A549 (cell line): ENCODE results near the gene TMOD2. TPM values are rescaled to one million over a fixed set of nuclear protein-coding genes. Genes with fewer than 3 reads are reported as not detected.

Experiments
- ATAC-seq, 2 experiments: fragments of 200-7000 bp in 1 of 2; fragments of >200 bp in 1 of 2; cut with Nextera tagmentation in 1 of 2; cut with Tn5 transposase in 1 of 2; 3 replicates each; pipeline versions ENCODE4 v1.8.0 to v1.9.1; 2018 to 2020; ENCODE audit warnings: mild to moderate bottlenecking in 1 of 2, moderate library complexity in 1 of 2
- CTCF ChIA-PET: fragments of 300-600 bp; sonication (Branson Sonifier 250); formaldehyde crosslinking; extraction: SDS; loops from one replicate; lab custom pipeline; 2021; ENCODE audit warnings: antibody characterized with exemption, inconsistent platforms; lab: Yijun Ruan, JAX
- POLR2A ChIA-PET: fragments of 350-600 bp; formaldehyde crosslinking; extraction: SDS; loops from one replicate; lab custom pipeline; 2021; ENCODE audit warnings: antibody characterized with exemption, inconsistent platforms; lab: Yijun Ruan, JAX
- DNase-seq, 2 experiments: peaks; one replicate each; pipeline versions ENCODE4 v3.0.0 to v3.0.0-alpha.2; 2011 to 2016; ENCODE audit warnings: low read depth in 1 of 2, low spot score in 1 of 2
- FAIRE-seq: peaks from 2 replicates; lab custom pipeline; 2011; peaks lifted over from hg19 to GRCh38; lab: Jason Lieb, UNC
- H3K27ac ChIP-seq, 2 experiments: fragments of >200 bp; sonication (Bioruptor Twin); formaldehyde crosslinking; 3 replicates each; pipeline ENCODE4 v1.5.1; 2016 to 2017
- H3K4me1 ChIP-seq: fragments of >200 bp; sonication (Bioruptor Twin); formaldehyde crosslinking; 3 replicates; pipeline ENCODE4 v1.6.1; 2016
- H3K4me2 ChIP-seq: fragments of >200 bp; sonication (Bioruptor Twin); formaldehyde crosslinking; 3 replicates; pipeline ENCODE4 v1.6.1; 2016
- H3K4me3 ChIP-seq: fragments of >200 bp; sonication (Bioruptor Twin); formaldehyde crosslinking; 3 replicates; pipeline ENCODE4 v1.5.1; 2016
- H3K9me3 ChIP-seq: fragments of >200 bp; sonication (Bioruptor Twin); formaldehyde crosslinking; 3 replicates; pipeline ENCODE4 v1.6.1; 2016
- CBX2 ChIP-seq: fragments of 200-600 bp; sonication (generic); IDR thresholded peaks from 2 replicates; pipeline ENCODE4 v1.6.1; 2016; ENCODE audit warnings: low read depth, mild to moderate bottlenecking, borderline replicate concordance
- CBX8 ChIP-seq: fragments of 200-600 bp; sonication (generic); IDR thresholded peaks from 2 replicates; pipeline ENCODE4 v1.6.1; 2016
- CEBPB ChIP-seq, 2 experiments: fragments of >200 bp in 1 of 2; sonication (Bioruptor Twin) in 1 of 2; formaldehyde crosslinking in 1 of 2; IDR thresholded peaks; 2 replicates each; pipeline ENCODE4 v1.6.1; 2012 to 2016
- CHD2 ChIP-seq: fragments of 150-350 bp; IDR thresholded peaks from 2 replicates; pipeline ENCODE4 v1.6.1; 2014; ENCODE audit warnings: low read length; ENCODE audit not compliant: partially characterized antibody
- EHF ChIP-seq: fragments of 250-450 bp; sonication (Bioruptor Pico); IDR thresholded peaks from 2 replicates; pipeline ENCODE4 v1.5.0; 2020; ENCODE audit warnings: mild to moderate bottlenecking
- EHMT2 ChIP-seq: fragments of 200-600 bp; sonication (generic); IDR thresholded peaks from 2 replicates; pipeline ENCODE4 v1.6.1; 2016; ENCODE audit warnings: antibody characterized with exemption, low read depth, mild to moderate bottlenecking, moderate library complexity
- EP300 ChIP-seq, 2 experiments: fragments of >200 bp; sonication (Bioruptor Twin); formaldehyde crosslinking; IDR thresholded peaks; 2 replicates in 1 of 2; 3 replicates in 1 of 2; pipeline ENCODE4 v1.6.1; 2016 to 2017
- FOSL2 ChIP-seq, 2 experiments: fragments of 450-650 bp in 1 of 2; fragments of >200 bp in 1 of 2; sonication (Bioruptor Twin) in 1 of 2; formaldehyde crosslinking; IDR thresholded peaks; 2 replicates each; pipeline versions ENCODE4 v1.5.0 to v1.6.1; 2016 to 2020; ENCODE audit warnings: mild to moderate bottlenecking in 1 of 2, moderate library complexity in 1 of 2
- FOXS1 ChIP-seq: fragments of 250-450 bp; sonication (Bioruptor Pico); IDR thresholded peaks from 2 replicates; pipeline ENCODE4 v1.5.0; 2020; ENCODE audit warnings: mild to moderate bottlenecking, moderate library complexity
- HDAC2 ChIP-seq: fragments of 200-600 bp; sonication (generic); IDR thresholded peaks from 2 replicates; pipeline ENCODE4 v1.6.1; 2016
- HOXB13 ChIP-seq: fragments of 250-450 bp; sonication (Bioruptor Pico); IDR thresholded peaks from 2 replicates; pipeline ENCODE4 v1.5.0; 2020; ENCODE audit warnings: low read depth, mild to moderate bottlenecking, moderate library complexity
- MYC ChIP-seq: IDR thresholded peaks from 2 replicates; pipeline ENCODE4 v1.6.1; 2012; ENCODE audit warnings: mild to moderate bottlenecking, inconsistent platforms, low read length, improper control_type of control experiment, borderline replicate concordance
- NR3C1 ChIP-seq: fragments of >200 bp; sonication (Bioruptor Twin); formaldehyde crosslinking; IDR thresholded peaks from 3 replicates; pipeline ENCODE4 v1.6.1; 2017
- POLR2A ChIP-seq: IDR thresholded peaks from 2 replicates; pipeline ENCODE4 v1.6.1; 2012; ENCODE audit warnings: mild to moderate bottlenecking, low read length
- RARB ChIP-seq: fragments of 250-450 bp; sonication (Bioruptor Pico); IDR thresholded peaks from 2 replicates; pipeline ENCODE4 v1.8.0; 2021; ENCODE audit warnings: mild to moderate bottlenecking, moderate library complexity
- RCOR1 ChIP-seq: fragments of 150-350 bp; IDR thresholded peaks from 2 replicates; pipeline ENCODE4 v1.6.1; 2014; ENCODE audit warnings: antibody characterized with exemption, low read length, low read depth
- RFX5 ChIP-seq: fragments of 450-650 bp; IDR thresholded peaks from 2 replicates; pipeline ENCODE4 v1.7.1; 2014; ENCODE audit warnings: antibody characterized with exemption, mild to moderate bottlenecking, moderate library complexity
- RNF2 ChIP-seq: fragments of 200-600 bp; sonication (generic); IDR thresholded peaks from 2 replicates; pipeline ENCODE4 v1.6.1; 2016; ENCODE audit warnings: low read depth, mild to moderate bottlenecking, antibody characterized with exemption, moderate library complexity, borderline replicate concordance
- SMC3 ChIP-seq: fragments of >200 bp; sonication (Bioruptor Twin); formaldehyde crosslinking; IDR thresholded peaks from 3 replicates; pipeline ENCODE4 v1.6.1; 2018; ENCODE audit warnings: inconsistent platforms
- TP53 ChIP-seq: fragments of 250-450 bp; sonication (Bioruptor Pico); IDR thresholded peaks from 2 replicates; pipeline ENCODE4 v1.5.0; 2021; ENCODE audit warnings: mild to moderate bottlenecking, moderate library complexity
- ZC3H11A ChIP-seq: fragments of 450-650 bp; IDR thresholded peaks from 2 replicates; pipeline ENCODE4 v1.6.1; 2014; ENCODE audit warnings: antibody characterized with exemption, mild to moderate bottlenecking
- ZFP36 ChIP-seq: fragments of 450-650 bp; IDR thresholded peaks from 2 replicates; pipeline ENCODE4 v1.6.1; 2014; ENCODE audit warnings: borderline replicate concordance; ENCODE audit not compliant: partially characterized antibody
- ZNF302 ChIP-seq: fragments of 250-450 bp; sonication (Bioruptor Pico); IDR thresholded peaks from 2 replicates; pipeline ENCODE4 v1.9.0; 2021; ENCODE audit warnings: inconsistent platforms, mild to moderate bottlenecking, moderate library complexity
- ZSCAN20 ChIP-seq: fragments of 250-450 bp; sonication (Bioruptor Pico); IDR thresholded peaks from 2 replicates; pipeline ENCODE4 v1.8.0; 2022; ENCODE audit warnings: mild to moderate bottlenecking, moderate library complexity
- WGBS: methylation state at CpG from one replicate; pipeline ENCODE4 v1.1.6; 2017; ENCODE audit errors: missing lambda C conversion rate; 5-methylcytosine and 5-hydroxymethylcytosine counted together
- polyA plus RNA-seq, 4 experiments: library from polyadenylated mRNA; depleted of rRNA in 3 of 4; stranded (reverse); fragments of >200 nt; fragmentation: RNase III in 1 of 4; extraction: RNeasy Plus Mini Kit Qiagen cat#74134 plus additional on column Dnase treatment in 1 of 4; gene quantifications; 2 replicates in 3 of 4; 3 replicates in 1 of 4; pipeline ENCODE4 v1.2.3, GENCODE V29; 2011 to 2017
- TF ChIP-seq, protein P1 (sequence below): IDR thresholded peaks from 2 replicates; pipeline ENCODE4 v1.6.1; 2012; ENCODE audit warnings: low read depth, borderline replicate concordance
- TF ChIP-seq, protein P2 (sequence below): IDR thresholded peaks from 2 replicates; pipeline ENCODE4 v1.6.1; 2012
- TF ChIP-seq, protein P3 (sequence below): fragments of 250-450 bp; sonication (Bioruptor Pico); IDR thresholded peaks from 2 replicates; pipeline ENCODE4 v1.5.0; 2021; ENCODE audit warnings: mild to moderate bottlenecking, moderate library complexity, borderline replicate concordance
- TF ChIP-seq, protein P4 (sequence below): fragments of >200 bp; sonication (Bioruptor Twin); formaldehyde crosslinking; IDR thresholded peaks from 2 replicates; pipeline ENCODE4 v1.6.1; 2016

The TMOD2 gene
- polyA plus RNA-seq, 2 of the 4 experiments (the other 2 are of a cell fraction) = 2.1 to 2.5 TPM

GRCh38 chr15:51751697-51752683, 593 bp downstream of the TMOD2 start:
- ATAC-seq (peak; percentile 70 to 73), FAIRE-seq (no peak), DNase-seq (peak; percentile 39 to 42)
- Histone ChIP-seq H3K4me2 (peak overlapping the region; percentile 95), H3K4me3 (peak overlapping the region; percentile 94), H3K27ac (peak overlapping the region; percentile 65 to 83; a peak in 5 of 6 replicates), H3K9me3 (no peaks in the 10 kb centered on the region), H3K4me1 (peaks cover 3% of the 10 kb centered on the region; the same call in 1 of the 3 replicates)
- ChIA-PET CTCF (interaction anchor here (0.6 to 16.6 kb wide), 6 partner anchors 9 to 102 kb away, joined by 3 to 193 read pairs (median 6); partner anchors contain the start of gene LYSMD2), POLR2A (no interaction called here)
- TF ChIP-seq, protein P1, sequence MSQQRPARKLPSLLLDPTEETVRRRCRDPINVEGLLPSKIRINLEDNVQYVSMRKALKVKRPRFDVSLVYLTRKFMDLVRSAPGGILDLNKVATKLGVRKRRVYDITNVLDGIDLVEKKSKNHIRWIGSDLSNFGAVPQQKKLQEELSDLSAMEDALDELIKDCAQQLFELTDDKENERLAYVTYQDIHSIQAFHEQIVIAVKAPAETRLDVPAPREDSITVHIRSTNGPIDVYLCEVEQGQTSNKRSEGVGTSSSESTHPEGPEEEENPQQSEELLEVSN = peak; percentile 21; the same call in 1 of the 2 replicates
- TF ChIP-seq RFX5 (no peak), ZSCAN20 (CRISPR knock-in tag) (no peak), EP300 (IDR thresholded peaks at IDR 0.05) (no peak), CHD2 (no peak), EHF (no peak), RNF2 (0 out of 2 replicates have a peak, but pooled peaks have one; percentile 32), SMC3 (no peak), CBX2 (no peak), EHMT2 (no peak)
- TF ChIP-seq, protein P2, sequence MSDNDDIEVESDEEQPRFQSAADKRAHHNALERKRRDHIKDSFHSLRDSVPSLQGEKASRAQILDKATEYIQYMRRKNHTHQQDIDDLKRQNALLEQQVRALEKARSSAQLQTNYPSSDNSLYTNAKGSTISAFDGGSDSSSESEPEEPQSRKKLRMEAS = peak; percentile 45; the same call in 1 of the 2 replicates
- WGBS = 13% methylated on average over 37 of the region's 71 CpGs

DNA sequence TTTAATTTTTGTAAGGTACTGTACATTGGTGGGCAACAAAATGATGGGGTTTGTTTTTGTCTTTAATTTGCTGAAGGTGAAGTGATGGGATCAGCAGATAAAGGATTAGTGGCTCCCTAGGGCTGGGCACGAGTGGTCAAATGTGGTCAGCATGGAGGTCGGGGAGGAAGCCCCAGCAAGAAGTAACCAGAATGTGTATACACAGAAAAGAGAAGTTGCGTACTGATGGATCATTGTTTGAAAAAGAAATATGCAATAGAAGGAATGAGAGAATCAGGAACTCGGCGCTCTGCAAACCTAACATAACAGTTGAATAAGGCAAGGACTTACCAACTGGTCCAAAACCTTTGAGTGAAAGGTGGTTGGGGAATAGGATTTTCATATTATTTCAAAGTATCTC, 1.5 kb downstream of the TMOD2 start:
- 66% methylated on average over 5 of the region's 5 CpGs for WGBS
- no peak for ATAC-seq
- CTCF ChIA-PET = interaction anchor here (0.6 to 16.6 kb wide), 6 partner anchors 8 to 103 kb away, joined by 3 to 193 read pairs (median 6); partner anchors contain the start of gene LYSMD2
- no peak overlapping the region for H3K4me3 ChIP-seq
- H3K4me2 ChIP-seq = no peak overlapping the region
- FAIRE-seq = no peak
- H3K4me1 ChIP-seq = peaks cover 3% of the 10 kb centered on the region; the same call in 1 of the 3 replicates
- POLR2A ChIA-PET = no interaction called here
- TF ChIP-seq, protein P2 = no peak
- TF ChIP-seq ZC3H11A (no peak), HDAC2 (no peak), ZFP36 (no peak), NR3C1 (no peak), RFX5 (no peak), RCOR1 (no peak), HOXB13 (CRISPR knock-in tag) (no peak), RNF2 (no peak), TP53 (CRISPR knock-in tag) (no peak), FOSL2 (IDR thresholded peaks at IDR 0.05) (no peak), FOSL2 (CRISPR knock-in tag; IDR thresholded peaks at IDR 0.05) (no peak), POLR2A (no peak), CBX8 (no peak), FOXS1 (CRISPR knock-in tag) (no peak), ZNF302 (CRISPR knock-in tag) (no peak), CEBPB (IDR thresholded peaks at IDR 0.05) (no peak), MYC (no peak), RARB (CRISPR knock-in tag) (no peak)
- TF ChIP-seq, protein P3, sequence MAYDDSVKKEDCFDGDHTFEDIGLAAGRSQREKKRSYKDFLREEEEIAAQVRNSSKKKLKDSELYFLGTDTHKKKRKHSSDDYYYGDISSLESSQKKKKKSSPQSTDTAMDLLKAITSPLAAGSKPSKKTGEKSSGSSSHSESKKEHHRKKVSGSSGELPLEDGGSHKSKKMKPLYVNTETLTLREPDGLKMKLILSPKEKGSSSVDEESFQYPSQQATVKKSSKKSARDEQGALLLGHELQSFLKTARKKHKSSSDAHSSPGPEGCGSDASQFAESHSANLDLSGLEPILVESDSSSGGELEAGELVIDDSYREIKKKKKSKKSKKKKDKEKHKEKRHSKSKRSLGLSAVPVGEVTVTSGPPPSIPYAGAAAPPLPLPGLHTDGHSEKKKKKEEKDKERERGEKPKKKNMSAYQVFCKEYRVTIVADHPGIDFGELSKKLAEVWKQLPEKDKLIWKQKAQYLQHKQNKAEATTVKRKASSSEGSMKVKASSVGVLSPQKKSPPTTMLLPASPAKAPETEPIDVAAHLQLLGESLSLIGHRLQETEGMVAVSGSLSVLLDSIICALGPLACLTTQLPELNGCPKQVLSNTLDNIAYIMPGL (CRISPR knock-in tag) = no peak
- TF ChIP-seq, protein P4, sequence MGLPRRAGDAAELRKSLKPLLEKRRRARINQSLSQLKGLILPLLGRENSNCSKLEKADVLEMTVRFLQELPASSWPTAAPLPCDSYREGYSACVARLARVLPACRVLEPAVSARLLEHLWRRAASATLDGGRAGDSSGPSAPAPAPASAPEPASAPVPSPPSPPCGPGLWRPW = no peak
- no peak overlapping the region for H3K27ac ChIP-seq
- no peak for DNase-seq
- no peaks in the 10 kb centered on the region for H3K9me3 ChIP-seq
